Measurements from ENCODE around the gene TMEM106C. TPM values are rescaled to one million over a fixed set of nuclear protein-coding genes. Genes with fewer than 3 reads are reported as not detected.

The TMEM106C gene
- 84.7 and 135 TPM in 2 replicates for total RNA-seq

GRCh38 chr12:47963340-47964040 lies at the start of gene TMEM106C:
Gene TMEM106C, plus strand, starts transcription at chr12:47963596. Its CDS starts 641 bp downstream, at chr12:47964237.

GRCh38 chr12:48004053-48004941 lies 40.9 kb downstream of the TMEM106C start, which contains the start of gene COL2A1:
Gene COL2A1, minus strand, starts transcription at chr12:48004476. Its CDS starts 155 bp downstream, at chr12:48004321.

Other genes with a start within 250 kb of the TMEM106C start
- gene ENDOU, start 238.1 kb upstream of the TMEM106C start, total RNA-seq: under 0.01 TPM in 1 of 2 replicates, not detected in the other
- gene RAPGEF3, start 204.7 kb upstream of the TMEM106C start, total RNA-seq: 0.89 and 4.3 TPM in 2 replicates
- 10.4 and 15.6 TPM in 2 replicates for gene SLC48A1, start 190.4 kb upstream of the TMEM106C start, total RNA-seq
- 53.0 and 64.6 TPM in 2 replicates for gene HDAC7, start 143.7 kb upstream of the TMEM106C start, total RNA-seq
- 1.2 and 1.9 TPM in 2 replicates for gene VDR, start 58.6 kb upstream of the TMEM106C start, total RNA-seq
- not detected in 2 replicates for gene COL2A1, start 40.9 kb downstream of the TMEM106C start, total RNA-seq
- 9.2 and 16.3 TPM in 2 replicates for gene SENP1, start 142.5 kb downstream of the TMEM106C start, total RNA-seq
- gene PFKM, start 155.8 kb downstream of the TMEM106C start, total RNA-seq: 59.9 and 64.0 TPM in 2 replicates
- gene ASB8, start 193.9 kb downstream of the TMEM106C start, total RNA-seq: 16.1 and 38.9 TPM in 2 replicates
- gene CCDC184, start 220.0 kb downstream of the TMEM106C start, total RNA-seq: 0.58 and 1.1 TPM in 2 replicates
- gene OR10AD1, start 239.7 kb downstream of the TMEM106C start, total RNA-seq: not detected in 2 replicates